Stomach (tissue), 9 donors: ENCODE data around the gene MAPK4. TPM values are rescaled to one million over a fixed set of nuclear protein-coding genes. Genes with fewer than 3 reads are reported as not detected.
"Not testable (repeated sequence)": the region's sequence is repeated elsewhere in the genome, so short reads cannot be mapped to it uniquely, and the experiment has no call there.

Experiments
- DNase-seq, 2 donors: peaks; one replicate each; pipeline versions ENCODE4 v3.0.0 to v3.0.0-alpha.2; 2013 to 2019
- H3K27ac ChIP-seq, 5 donors: fragments of 200-600 bp in 4 of 5; sonication (generic) in 4 of 5; one replicate each; pipeline ENCODE4 v1.5.1; 2013 to 2019; ENCODE audit warnings: mild to moderate bottlenecking in 1 of 5, moderate library complexity in 1 of 5
- H3K27me3 ChIP-seq, 3 donors: fragments of 200-600 bp; sonication (generic); one replicate each; pipeline ENCODE4 v1.5.1; 2017 to 2019; ENCODE audit warnings: mixed run types in 1 of 3
- H3K36me3 ChIP-seq, 4 donors: fragments of 200-600 bp; sonication (generic); 1 replicate in 3 of 4; 2 replicates in 1 of 4; pipeline ENCODE4 v1.5.1; 2016 to 2019
- H3K4me1 ChIP-seq, 4 donors: fragments of 200-600 bp; sonication (generic); one replicate each; pipeline ENCODE4 v1.5.1; 2016 to 2019
- H3K4me3 ChIP-seq, 4 donors: fragments of 200-600 bp; sonication (generic) in 3 of 4; one replicate each; pipeline ENCODE4 v1.5.1; 2016 to 2019; ENCODE audit warnings: mild to moderate bottlenecking in 1 of 4
- H3K9me3 ChIP-seq, 4 donors: fragments of 200-600 bp; sonication (generic); one replicate each; pipeline ENCODE4 v1.5.1; 2016 to 2019
- CTCF ChIP-seq, 7 experiments: fragments of 450-650 bp in 4 of 7; fragments of 200-600 bp in 3 of 7; sonication (generic) in 3 of 7; IDR thresholded peaks; one replicate each; pipeline ENCODE4 v1.5.1; 2016 to 2019; ENCODE audit warnings: antibody characterized with exemption in 7 of 7, control low read depth in 2 of 7, mild to moderate bottlenecking in 1 of 7
- EP300 ChIP-seq: sonication (generic); formaldehyde crosslinking; IDR thresholded peaks from one replicate; pipeline ENCODE4 v1.6.1; 2017; ENCODE audit warnings: antibody characterized with exemption
- POLR2A ChIP-seq, 4 donors: fragments of 450-650 bp; IDR thresholded peaks; one replicate each; pipeline ENCODE4 v1.6.1; 2016; ENCODE audit warnings: antibody characterized with exemption in 4 of 4, control low read depth in 2 of 4, mild to moderate bottlenecking in 1 of 4, moderate library complexity in 1 of 4
- POLR2AphosphoS5 ChIP-seq, 3 donors: sonication (generic); formaldehyde crosslinking; IDR thresholded peaks; one replicate each; pipeline ENCODE4 v1.6.1; 2016; ENCODE audit warnings: antibody characterized with exemption in 3 of 3
- WGBS, 5 donors: extraction: QIAGEN DNeasy Blood & Tissue Kit in 3 of 5; methylation state at CpG; one replicate each; pipeline versions ENCODE4 v1.1.5 to v1.1.7; 2013 to 2018; 5-methylcytosine and 5-hydroxymethylcytosine counted together
- intact Hi-C: fragments of 100-400 bp; cut with DNase I; formaldehyde crosslinking; loops from one replicate; pipeline ENCODE4 v1.15.1; 2023; ENCODE audit warnings: low total_unique reads
- polyA plus RNA-seq, 3 donors: library from polyadenylated mRNA; stranded (reverse); fragments of 200-250 nt; gene quantifications; one replicate each; pipeline ENCODE4 v1.2.3, GENCODE V29; 2013
- total RNA-seq, 5 donors: library from RNA; depleted of rRNA; stranded (reverse); fragments of >200 nt; gene quantifications; one replicate each; pipeline versions ENCODE4 v1.1.0 to v1.2.3, GENCODE V29; 2014 to 2016
- donor health status: healthy with polysubstance abuse.
- donor health status: Bipolar disorder and iron deficiency.
- donor health status: healthy.

The MAPK4 gene
- total and polyA plus RNA-seq, 8 donors, result 0.19 to 86.0 (median 4.2) TPM

DNA sequence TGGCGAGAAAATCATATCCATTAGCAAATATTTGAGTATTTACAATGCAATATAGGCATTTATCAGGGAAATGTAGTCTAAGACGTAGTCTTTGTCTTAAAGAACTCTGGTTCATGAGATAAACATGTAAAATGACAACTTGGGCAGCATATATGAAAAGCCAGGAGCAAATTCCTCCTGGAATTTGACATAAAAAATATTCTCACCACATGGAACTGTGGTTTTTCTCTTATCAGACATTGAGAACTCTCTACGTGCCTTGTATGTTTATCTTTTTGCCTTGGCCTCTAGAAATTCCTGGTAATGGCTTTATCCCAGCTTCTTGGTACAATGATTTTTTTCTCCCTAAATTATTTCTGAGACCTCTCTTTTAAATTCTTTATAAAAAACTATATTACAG, 2.8 kb downstream of the MAPK4 start:
- H3K27me3 ChIP-seq, result peaks cover 0 to 70% (median 32%) of the 10 kb centered on the region in 3 donors
- WGBS, 5 donors, result 34 to 55% (median 47%) methylated on average over 3 of the region's 3 CpGs
- intact Hi-C loops, result no loop called here

DNA sequence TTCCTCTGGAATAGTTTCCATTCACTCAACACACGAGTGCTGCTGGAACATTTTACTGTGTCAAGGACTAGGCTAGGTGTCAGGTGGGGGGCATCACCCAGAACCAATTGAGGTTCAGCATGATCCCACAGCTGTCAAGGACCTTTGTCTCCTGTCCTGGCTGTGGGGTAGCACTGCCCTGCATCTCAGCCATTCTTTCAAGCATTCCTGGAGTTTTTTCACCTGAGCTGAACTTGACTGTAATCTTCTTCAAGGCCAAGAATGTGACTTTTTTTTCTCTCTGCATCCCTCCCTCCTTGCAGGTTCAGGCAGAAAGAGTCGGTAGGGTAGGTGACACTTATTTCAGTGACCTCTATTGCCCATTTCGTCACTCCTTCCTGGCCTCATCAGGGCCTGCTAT, 3.5 kb downstream of the MAPK4 start:
- intact Hi-C loops, result no loop called here
- Histone ChIP-seq H3K4me3 (no peak overlapping the region), H3K27me3 (peaks cover 0 to 63% (median 32%) of the 10 kb centered on the region in 3 donors), H3K4me1 (peaks cover 7 to 24% (median 19%) of the 10 kb centered on the region in 4 donors), H3K9me3 (no peaks in the 10 kb centered on the region), H3K36me3 (no peaks in the 10 kb centered on the region), H3K27ac (no peak overlapping the region)
- TF ChIP-seq EP300, result no peak
- TF ChIP-seq POLR2AphosphoS5 (IDR thresholded peaks at IDR 0.05), result no peak
- no peak for TF ChIP-seq CTCF (IDR thresholded peaks at IDR 0.05)
- TF ChIP-seq POLR2A (IDR thresholded peaks at IDR 0.05), result no peak
- DNase-seq, result no peak
- 65 to 87% (median 66%) methylated on average over 3 of the region's 3 CpGs for WGBS, 5 donors

More for the DNA sequence above, 2.8 kb downstream of the MAPK4 start:
- H3K36me3 ChIP-seq, result no peaks in the 10 kb centered on the region
- no peak overlapping the region for H3K27ac ChIP-seq
- H3K4me3 ChIP-seq, result no peak overlapping the region
- H3K9me3 ChIP-seq, result no peaks in the 10 kb centered on the region
- no peak for TF ChIP-seq POLR2AphosphoS5 (IDR thresholded peaks at IDR 0.05)
- TF ChIP-seq POLR2A (IDR thresholded peaks at IDR 0.05), result no peak
- no peak for TF ChIP-seq CTCF (IDR thresholded peaks at IDR 0.05)
- TF ChIP-seq EP300, result no peak
- DNase-seq, result no peak
- H3K4me1 ChIP-seq, result peaks cover 7 to 24% (median 19%) of the 10 kb centered on the region in 4 donors

DNA sequence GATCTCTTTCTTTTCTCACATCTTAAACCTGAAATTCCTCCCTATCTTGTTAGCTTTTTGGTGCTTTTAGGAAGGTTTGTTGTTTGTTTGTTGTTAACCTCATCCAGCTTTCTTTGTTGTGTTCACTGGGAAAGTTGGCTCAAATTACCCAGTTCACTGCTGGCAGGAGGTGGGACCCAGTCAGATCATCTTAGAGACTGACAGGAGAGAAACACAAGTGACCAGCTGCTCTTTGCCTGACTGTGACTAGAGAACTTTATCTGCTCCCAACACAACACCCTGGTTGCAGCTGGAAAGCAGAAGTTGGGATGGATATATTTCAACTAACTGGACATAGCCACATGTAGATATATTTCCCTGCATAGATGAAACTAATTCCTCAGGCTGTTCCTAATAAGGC, 10.0 kb downstream of the MAPK4 start:
- no peaks in the 10 kb centered on the region for H3K9me3 ChIP-seq
- intact Hi-C loops, result no loop called here
- no peak for TF ChIP-seq POLR2A (IDR thresholded peaks at IDR 0.05)
- TF ChIP-seq POLR2AphosphoS5 (IDR thresholded peaks at IDR 0.05), result no peak
- TF ChIP-seq CTCF (IDR thresholded peaks at IDR 0.05), result no peak
- TF ChIP-seq EP300, result no peak
- H3K36me3 ChIP-seq, result no peaks in the 10 kb centered on the region
- H3K4me1 ChIP-seq, result no peaks in the 10 kb centered on the region
- peaks cover 0 to 4% (median 0%) of the 10 kb centered on the region in 3 donors for H3K27me3 ChIP-seq
- no peak for DNase-seq
- H3K27ac ChIP-seq, result no peak overlapping the region
- no peak overlapping the region for H3K4me3 ChIP-seq

DNA sequence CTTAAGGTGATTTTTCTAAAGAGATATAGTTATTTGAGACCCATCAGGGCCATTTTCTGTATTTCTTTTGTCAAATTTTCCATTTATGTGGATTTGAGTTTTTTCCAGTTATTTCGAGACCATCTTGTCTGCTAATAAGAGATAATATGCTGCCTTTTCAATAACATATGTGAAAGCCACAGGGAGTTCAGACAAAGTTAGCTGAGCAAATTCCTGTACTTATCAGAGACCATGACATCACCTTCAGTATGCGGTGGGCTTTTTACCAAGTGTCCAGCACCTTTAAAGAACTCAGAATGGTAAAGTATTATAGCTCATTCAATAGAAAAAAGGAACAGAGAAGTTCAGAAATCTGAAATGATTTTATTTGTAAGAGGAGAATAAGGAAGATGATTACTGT, 11.7 kb downstream of the MAPK4 start:
- WGBS, 5 donors, result 61 to 83% (median 67%) methylated on average over 2 of the region's 2 CpGs
- DNase-seq, result no peak
- no peaks in the 10 kb centered on the region for H3K9me3 ChIP-seq
- intact Hi-C loops, result no loop called here
- no peaks in the 10 kb centered on the region for H3K36me3 ChIP-seq
- H3K4me3 ChIP-seq, result no peak overlapping the region
- H3K4me1 ChIP-seq, result no peaks in the 10 kb centered on the region
- TF ChIP-seq CTCF (IDR thresholded peaks at IDR 0.05), result no peak
- H3K27me3 ChIP-seq, result no peaks in the 10 kb centered on the region
- H3K27ac ChIP-seq, result no peak overlapping the region

- H3K9me3 ChIP-seq, H3K27me3 ChIP-seq, intact Hi-C loops, H3K27ac ChIP-seq, DNase-seq, H3K4me1 ChIP-seq, H3K36me3 ChIP-seq, H3K4me3 ChIP-seq: not testable (repeated sequence)
- WGBS, 5 donors, result 63 to 85% (median 80%) methylated on average over 3 of the region's 3 CpGs
These were observed 13.3 kb downstream of the MAPK4 start for GRCh38 chr18:50573196-50573595.
